Muscle of back (tissue), 11 donors: ENCODE measurements around the gene SGCE. TPM values are rescaled to one million over a fixed set of nuclear protein-coding genes. Genes with fewer than 3 reads are reported as not detected.

Experiments
- DNase-seq, 3 donors: peaks; one replicate each; pipeline versions ENCODE4 v3.0.0 to v3.0.0-alpha.2; 2013
- polyA plus RNA-seq, 10 donors: library from polyadenylated mRNA; unstranded; fragments of 120-200 nt; gene quantifications; one replicate each; pipeline ENCODE4 v1.2.1, GENCODE V29; 2013; ENCODE audit not compliant: insufficient read length in 10 of 10

SGCE gene
- polyA plus RNA-seq, 10 donors: 125 to 174 (median 149) TPM

- DNase-seq: no peak
These were observed 78.6 kb downstream of the SGCE start for GRCh38 chr7:94577357-94577756.

- no peak for DNase-seq
These were observed 79.6 kb downstream of the SGCE start for GRCh38 chr7:94576316-94576715.

- DNase-seq: no peak
These were observed 80.3 kb downstream of the SGCE start for GRCh38 chr7:94575646-94576045.

- DNase-seq: no peak
These were observed 84.1 kb downstream of the SGCE start for GRCh38 chr7:94571816-94572215.

- DNase-seq: no peak
These were observed 88.5 kb downstream of the SGCE start for GRCh38 chr7:94567396-94567795.

- no peak for DNase-seq
These were observed 90.6 kb downstream of the SGCE start for GRCh38 chr7:94565247-94565894.

- no peak for DNase-seq
These were observed 93.4 kb downstream of the SGCE start for GRCh38 chr7:94562525-94562924.

GRCh38 chr7:94561841-94562514 lies 94.0 kb downstream of the SGCE start:
- no peak for DNase-seq

GRCh38 chr7:94559972-94560371 lies 96.0 kb downstream of the SGCE start:
- no peak for DNase-seq

- no peak for DNase-seq
These were observed 98.7 kb downstream of the SGCE start for GRCh38 chr7:94557215-94557614.

- no peak for DNase-seq
These were observed 99.9 kb downstream of the SGCE start for GRCh38 chr7:94556028-94556427.

GRCh38 chr7:94547126-94547525 lies 108.8 kb downstream of the SGCE start:
- DNase-seq: no peak

- DNase-seq: no peak
These were observed 115.5 kb downstream of the SGCE start for GRCh38 chr7:94540428-94540827.

Other genes starting within 250 kb of the SGCE start
- gene CASD1, start 146.3 kb downstream of the SGCE start, polyA plus RNA-seq: 10 to 100 TPM; 44.3 to 78.0 (median 63.7) TPM